GM19035 (cell line): ENCODE results near the gene ASB12.

Source experiments
- ATAC-seq: cut with Tn5 transposase; IDR thresholded peaks from one replicate; pipeline ENCODE4 v1.9.1; 2021; ENCODE audit not compliant: unreplicated experiment

ASB12 gene

DNA sequence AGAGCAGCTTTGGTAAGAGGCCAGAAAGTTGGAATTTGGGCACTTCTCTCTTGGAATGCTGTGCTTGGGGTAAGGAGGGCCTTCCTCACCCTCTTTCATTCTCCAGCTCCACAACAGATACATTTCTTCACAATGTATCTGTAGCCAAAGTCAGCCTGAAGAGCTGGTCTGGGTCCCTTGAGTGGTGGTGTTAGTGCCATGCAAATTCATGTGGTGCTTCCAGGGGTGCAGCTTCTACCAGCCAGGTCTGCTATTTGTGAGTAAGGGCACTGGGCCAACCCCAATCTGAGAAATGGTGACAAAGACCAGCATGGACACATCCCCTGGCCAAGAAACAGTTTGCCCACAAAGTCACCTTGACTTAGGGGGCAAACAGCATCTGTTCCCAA, 42.7 kb downstream of the ASB12 start:
- no peak for ATAC-seq

DNA sequence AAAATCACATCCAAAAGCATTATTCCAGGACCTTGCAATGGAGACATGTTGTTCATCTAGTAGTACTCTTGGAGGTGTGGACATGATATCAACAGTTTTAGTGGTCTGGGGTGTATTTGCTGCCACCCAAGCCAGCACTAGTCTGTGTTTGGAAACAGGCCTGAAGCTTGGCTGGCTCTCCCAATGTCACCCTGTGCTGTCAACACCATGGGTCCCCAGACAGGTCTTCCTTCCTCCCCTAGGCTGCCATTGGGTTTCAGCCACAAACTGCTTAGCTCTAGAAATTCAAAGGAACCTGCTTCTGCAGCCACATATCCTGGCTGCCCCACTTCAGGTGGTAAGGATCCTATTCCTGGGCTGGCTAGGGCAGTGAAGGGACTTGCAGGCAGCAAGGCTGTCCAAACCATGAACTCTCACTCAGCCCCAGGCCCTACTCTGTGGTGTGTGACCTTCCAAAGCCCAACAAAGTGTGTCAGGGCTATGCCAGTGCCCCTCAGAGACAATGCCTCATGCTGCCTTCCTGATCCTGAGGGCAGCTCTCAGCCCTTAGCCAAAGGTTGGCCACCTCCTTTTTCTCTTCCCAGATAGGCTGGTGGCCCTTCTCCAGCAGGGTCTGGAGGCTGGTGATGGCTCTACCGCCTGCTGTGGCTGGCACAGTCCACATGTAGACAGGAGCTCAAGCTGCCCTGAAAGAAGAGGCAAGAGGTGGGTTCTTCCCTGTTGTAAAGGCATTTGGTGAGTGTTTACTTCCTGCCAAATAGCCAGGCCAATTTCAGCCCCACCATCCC, 43.2 kb downstream of the ASB12 start:
- ATAC-seq: no peak

DNA sequence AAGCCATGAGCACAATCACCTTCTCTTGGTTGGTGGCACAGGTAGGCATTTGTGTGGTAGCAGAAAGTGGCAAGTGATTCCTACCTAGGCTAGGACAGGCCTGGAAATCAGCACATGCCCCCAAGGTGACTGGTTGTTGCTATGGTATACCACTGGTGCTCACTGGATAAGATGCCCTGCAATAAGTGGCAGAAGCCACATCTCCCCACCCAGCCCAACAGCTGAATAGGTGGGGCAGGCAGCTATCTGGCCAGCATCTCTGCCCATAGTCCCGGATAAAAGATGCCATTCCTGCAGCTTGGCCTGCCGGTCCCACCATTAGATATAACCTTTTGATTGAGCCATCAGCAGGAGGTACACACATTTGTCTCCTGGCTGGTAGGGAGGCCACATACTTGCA, 46.0 kb downstream of the ASB12 start:
- ATAC-seq: no peak

DNA sequence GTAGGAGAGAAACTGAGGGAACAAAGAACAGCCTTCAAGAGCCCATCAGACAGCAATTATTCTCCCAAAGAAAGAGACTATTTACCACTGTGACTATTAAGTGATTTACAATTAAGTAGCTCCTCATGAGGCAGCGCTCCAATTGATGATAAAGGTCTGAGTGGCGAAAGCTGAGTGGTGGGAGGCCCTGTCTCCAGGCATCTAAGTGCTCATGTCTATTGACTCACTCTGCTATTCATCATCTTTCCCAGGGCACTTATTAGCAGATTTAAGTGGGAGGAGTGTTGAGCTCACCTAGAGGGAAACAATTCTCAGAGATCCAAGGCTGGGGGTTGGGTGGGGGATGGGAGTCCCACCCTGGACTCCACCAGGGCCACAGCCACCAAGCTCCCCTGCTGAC, 48.2 kb downstream of the ASB12 start:
- ATAC-seq: no peak

DNA sequence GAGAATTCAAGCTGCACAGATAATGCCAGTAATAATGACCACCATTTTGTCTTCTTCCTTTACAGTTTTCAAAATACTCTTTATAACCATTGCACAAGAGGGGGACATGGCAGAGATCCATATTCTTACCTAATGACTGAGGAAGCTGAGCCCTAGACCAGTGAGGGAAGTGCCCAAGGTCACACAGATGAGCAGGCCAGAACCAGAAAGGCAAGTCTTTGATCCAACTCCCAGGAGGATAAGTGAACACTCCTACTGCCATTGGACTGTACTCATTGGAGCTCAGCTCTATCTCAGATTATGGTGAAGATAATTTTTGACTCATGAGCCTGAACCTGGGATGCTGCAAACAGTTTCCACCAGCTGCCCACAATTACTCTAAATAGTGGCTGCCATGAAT, 53.5 kb downstream of the ASB12 start:
- no peak for ATAC-seq
